Measurements from ENCODE around the gene SLC26A1.

DNA sequence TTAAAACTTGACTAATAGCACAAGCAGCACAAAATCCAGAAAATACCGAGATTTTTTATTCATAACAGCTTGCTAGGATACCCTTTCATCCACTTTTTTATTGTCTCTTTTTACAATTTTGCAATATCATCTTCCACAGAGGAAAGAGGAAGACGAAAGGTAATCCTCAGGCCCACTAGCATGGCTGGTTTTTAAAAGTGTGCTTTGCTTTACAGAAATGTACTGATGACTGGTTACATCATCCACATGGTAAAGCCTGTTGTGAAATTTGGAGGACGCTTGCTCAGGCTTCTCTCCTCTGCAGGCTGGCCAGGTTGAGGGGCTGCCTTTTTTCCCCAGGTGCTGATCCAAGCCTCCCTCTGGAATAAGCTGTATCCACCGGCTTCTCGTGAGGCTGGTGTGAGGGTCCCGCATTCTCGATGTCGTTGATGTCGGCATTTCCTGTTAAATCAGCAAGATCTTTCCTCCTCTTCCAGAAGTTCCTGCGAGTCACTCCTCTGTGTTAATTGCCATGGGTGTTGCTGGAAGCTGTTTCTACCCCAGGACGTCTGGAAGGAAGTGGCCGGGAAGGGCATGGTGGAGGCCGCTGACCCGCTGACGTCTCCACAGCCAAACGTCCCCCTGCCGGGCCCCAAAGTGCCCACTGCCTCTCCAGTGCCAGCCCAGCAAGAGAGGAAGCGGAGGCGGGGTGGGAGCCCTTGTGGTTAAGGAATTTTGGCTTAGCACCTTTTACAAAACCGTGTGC lies 14.1 kb downstream of the SLC26A1 start:
- TF ChIP-seq, protein P1, sequence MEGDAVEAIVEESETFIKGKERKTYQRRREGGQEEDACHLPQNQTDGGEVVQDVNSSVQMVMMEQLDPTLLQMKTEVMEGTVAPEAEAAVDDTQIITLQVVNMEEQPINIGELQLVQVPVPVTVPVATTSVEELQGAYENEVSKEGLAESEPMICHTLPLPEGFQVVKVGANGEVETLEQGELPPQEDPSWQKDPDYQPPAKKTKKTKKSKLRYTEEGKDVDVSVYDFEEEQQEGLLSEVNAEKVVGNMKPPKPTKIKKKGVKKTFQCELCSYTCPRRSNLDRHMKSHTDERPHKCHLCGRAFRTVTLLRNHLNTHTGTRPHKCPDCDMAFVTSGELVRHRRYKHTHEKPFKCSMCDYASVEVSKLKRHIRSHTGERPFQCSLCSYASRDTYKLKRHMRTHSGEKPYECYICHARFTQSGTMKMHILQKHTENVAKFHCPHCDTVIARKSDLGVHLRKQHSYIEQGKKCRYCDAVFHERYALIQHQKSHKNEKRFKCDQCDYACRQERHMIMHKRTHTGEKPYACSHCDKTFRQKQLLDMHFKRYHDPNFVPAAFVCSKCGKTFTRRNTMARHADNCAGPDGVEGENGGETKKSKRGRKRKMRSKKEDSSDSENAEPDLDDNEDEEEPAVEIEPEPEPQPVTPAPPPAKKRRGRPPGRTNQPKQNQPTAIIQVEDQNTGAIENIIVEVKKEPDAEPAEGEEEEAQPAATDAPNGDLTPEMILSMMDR (IDR thresholded peaks at IDR 0.05), result no peak
- TF ChIP-seq POLR2A (IDR thresholded peaks at IDR 0.05), result no peak
